Measurements from ENCODE around the gene TJP3. TPM values are rescaled to one million over a fixed set of nuclear protein-coding genes. Genes with fewer than 3 reads are reported as not detected.

TJP3 gene
- total and polyA plus RNA-seq, 2 donors from 2014 or later: 26.5 to 32.5 TPM

GRCh38 chr19:3736106-3736724 lies 28.0 kb downstream of the TJP3 start:
- H3K36me3 ChIP-seq (ENCODE audit: control insufficient read depth in 2 of 3, insufficient read depth in 3 of 3, low read length in 3 of 3): peaks cover 0 to 12% (median 3%) of the 10 kb centered on the region in 3 donors
- no peaks in the 10 kb centered on the region for H3K9me3 ChIP-seq (ENCODE audit: control insufficient read depth in 2 of 3, insufficient read depth in 1 of 3, low read length in 3 of 3)
- FAIRE-seq (no peak), DNase-seq (no peak)
- H3K9ac ChIP-seq (ENCODE audit: low read length in 3 of 3): no peak overlapping the region
- H3K27me3 ChIP-seq (ENCODE audit: control insufficient read depth, insufficient read depth, low read length): no peaks in the 10 kb centered on the region
- TF ChIP-seq, protein P1, sequence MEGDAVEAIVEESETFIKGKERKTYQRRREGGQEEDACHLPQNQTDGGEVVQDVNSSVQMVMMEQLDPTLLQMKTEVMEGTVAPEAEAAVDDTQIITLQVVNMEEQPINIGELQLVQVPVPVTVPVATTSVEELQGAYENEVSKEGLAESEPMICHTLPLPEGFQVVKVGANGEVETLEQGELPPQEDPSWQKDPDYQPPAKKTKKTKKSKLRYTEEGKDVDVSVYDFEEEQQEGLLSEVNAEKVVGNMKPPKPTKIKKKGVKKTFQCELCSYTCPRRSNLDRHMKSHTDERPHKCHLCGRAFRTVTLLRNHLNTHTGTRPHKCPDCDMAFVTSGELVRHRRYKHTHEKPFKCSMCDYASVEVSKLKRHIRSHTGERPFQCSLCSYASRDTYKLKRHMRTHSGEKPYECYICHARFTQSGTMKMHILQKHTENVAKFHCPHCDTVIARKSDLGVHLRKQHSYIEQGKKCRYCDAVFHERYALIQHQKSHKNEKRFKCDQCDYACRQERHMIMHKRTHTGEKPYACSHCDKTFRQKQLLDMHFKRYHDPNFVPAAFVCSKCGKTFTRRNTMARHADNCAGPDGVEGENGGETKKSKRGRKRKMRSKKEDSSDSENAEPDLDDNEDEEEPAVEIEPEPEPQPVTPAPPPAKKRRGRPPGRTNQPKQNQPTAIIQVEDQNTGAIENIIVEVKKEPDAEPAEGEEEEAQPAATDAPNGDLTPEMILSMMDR (IDR thresholded peaks at IDR 0.05; ENCODE audit: borderline replicate concordance, extremely low read depth, insufficient read depth): no peak
- intact Hi-C loops (cut with DNase I): no loop called here
- no peaks in the 10 kb centered on the region for H3K4me1 ChIP-seq (ENCODE audit: control insufficient read depth in 2 of 3, insufficient read depth in 2 of 3, low read depth in 1 of 3, low read length in 3 of 3)
- no peak overlapping the region for H3K27ac ChIP-seq (ENCODE audit: low read depth in 2 of 2, low read length in 2 of 2)
- H3K4me3 ChIP-seq (ENCODE audit: low read length in 3 of 3): no peak overlapping the region

DNA sequence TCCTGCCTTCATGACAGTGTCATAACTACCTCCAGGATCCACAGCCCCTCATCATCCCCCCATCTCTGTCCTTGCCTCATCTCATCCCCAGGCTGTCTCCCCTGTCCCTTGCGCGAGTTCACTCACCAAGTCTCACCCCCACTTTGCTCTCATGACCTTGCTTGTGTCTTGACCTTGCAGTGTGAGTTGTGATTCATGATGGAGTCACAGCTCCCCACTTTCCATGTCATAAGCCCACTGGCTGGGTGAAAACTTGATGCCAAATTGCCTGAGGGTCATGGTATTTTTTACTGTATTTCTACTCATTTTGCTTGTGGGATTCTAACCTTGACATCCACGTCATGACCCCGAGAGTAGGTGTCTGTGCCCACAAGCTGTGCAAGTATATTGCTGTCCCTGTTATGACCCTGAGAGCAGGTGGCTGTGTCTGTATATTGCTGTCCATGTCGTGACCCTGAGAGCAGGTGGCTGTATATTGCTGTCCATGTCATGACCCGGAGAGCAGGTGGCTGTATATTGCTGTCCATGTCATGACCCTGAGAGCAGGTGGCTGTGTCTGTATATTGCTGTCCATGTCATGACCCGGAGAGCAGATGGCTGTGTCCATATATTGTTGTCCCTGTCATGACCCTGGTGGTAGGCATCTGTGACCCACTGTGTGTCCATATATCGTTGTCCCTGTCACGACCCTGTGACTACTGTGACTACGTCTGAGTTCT lies 29.5 kb downstream of the TJP3 start:
- DNase-seq (no peak), FAIRE-seq (no peak)
- no peak overlapping the region for H3K4me3 ChIP-seq (ENCODE audit: low read length in 3 of 3)
- H3K9ac ChIP-seq (ENCODE audit: low read length in 3 of 3): no peak overlapping the region
- H3K27me3 ChIP-seq (ENCODE audit: control insufficient read depth, insufficient read depth, low read length): no peaks in the 10 kb centered on the region
- H3K4me1 ChIP-seq (ENCODE audit: control insufficient read depth in 2 of 3, insufficient read depth in 2 of 3, low read depth in 1 of 3, low read length in 3 of 3): no peaks in the 10 kb centered on the region
- TF ChIP-seq, protein P1 (IDR thresholded peaks at IDR 0.05; ENCODE audit: borderline replicate concordance, extremely low read depth, insufficient read depth): no peak
- no peak overlapping the region for H3K27ac ChIP-seq (ENCODE audit: low read depth in 2 of 2, low read length in 2 of 2)
- intact Hi-C loops (cut with DNase I): no loop called here
- no peaks in the 10 kb centered on the region for H3K9me3 ChIP-seq (ENCODE audit: control insufficient read depth in 2 of 3, insufficient read depth in 1 of 3, low read length in 3 of 3)
- H3K36me3 ChIP-seq (ENCODE audit: control insufficient read depth in 2 of 3, insufficient read depth in 3 of 3, low read length in 3 of 3): peaks cover 0 to 12% (median 3%) of the 10 kb centered on the region in 3 donors

GRCh38 chr19:3738477-3739220 lies 30.5 kb downstream of the TJP3 start:
- H3K36me3 ChIP-seq (ENCODE audit: control insufficient read depth in 2 of 3, insufficient read depth in 3 of 3, low read length in 3 of 3): peaks cover 0 to 12% (median 3%) of the 10 kb centered on the region in 3 donors
- TF ChIP-seq, protein P1 (IDR thresholded peaks at IDR 0.05; ENCODE audit: borderline replicate concordance, extremely low read depth, insufficient read depth): no peak
- DNase-seq (no peak), FAIRE-seq (no peak)
- no peak overlapping the region for H3K27ac ChIP-seq (ENCODE audit: low read depth in 2 of 2, low read length in 2 of 2)
- H3K4me1 ChIP-seq (ENCODE audit: control insufficient read depth in 2 of 3, insufficient read depth in 2 of 3, low read depth in 1 of 3, low read length in 3 of 3): no peaks in the 10 kb centered on the region
- peaks cover 0 to 3% (median 0%) of the 10 kb centered on the region in 3 donors for H3K9me3 ChIP-seq (ENCODE audit: control insufficient read depth in 2 of 3, insufficient read depth in 1 of 3, low read length in 3 of 3)
- no peak overlapping the region for H3K9ac ChIP-seq (ENCODE audit: low read length in 3 of 3)
- intact Hi-C loops (cut with DNase I): no loop called here
- no peak overlapping the region for H3K4me3 ChIP-seq (ENCODE audit: low read length in 3 of 3)
- no peaks in the 10 kb centered on the region for H3K27me3 ChIP-seq (ENCODE audit: control insufficient read depth, insufficient read depth, low read length)
